ENCODE results near the gene GRM2.
"Not testable (repeated sequence)": the region's sequence is repeated elsewhere in the genome, so short reads cannot be mapped to it uniquely, and the experiment has no call there.

GRM2 gene

DNA sequence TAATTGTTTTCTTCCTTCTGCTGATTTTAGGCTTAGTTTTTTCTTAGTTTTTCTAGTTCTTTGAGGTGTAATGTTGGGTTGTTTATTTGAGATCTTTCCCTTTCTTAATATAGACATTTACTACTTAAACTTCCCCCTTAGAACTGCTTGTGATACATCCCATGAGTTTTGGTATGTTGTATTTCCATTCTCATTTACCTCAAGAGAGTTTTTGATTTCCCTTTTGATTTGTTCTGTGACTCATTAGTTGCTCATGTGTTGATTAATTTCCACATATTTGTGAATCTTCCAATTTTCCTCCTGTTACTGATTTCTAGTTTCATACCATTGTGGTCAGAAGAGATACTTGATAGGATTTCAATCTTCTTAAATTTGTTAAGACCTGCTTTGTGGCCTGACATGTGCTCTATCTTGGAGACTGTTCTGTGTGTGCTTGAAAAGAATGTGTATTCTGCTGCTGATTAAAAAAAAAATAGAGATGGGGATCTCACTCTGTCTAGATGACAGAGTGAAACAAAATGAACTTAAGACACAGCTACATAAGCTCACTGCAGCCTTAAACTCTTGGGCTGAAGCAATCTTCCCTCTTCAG, 22.3 kb downstream of the GRM2 start:
- DNase-seq: no peak
- no peaks in the 10 kb centered on the region for H3K9me3 ChIP-seq
- no peaks in the 10 kb centered on the region for H3K36me3 ChIP-seq
- no peaks in the 10 kb centered on the region for H3K27me3 ChIP-seq
- H3K4me3 ChIP-seq (ENCODE audit: low read depth, low read length): no peak overlapping the region
- H3K4me1 ChIP-seq: no peaks in the 10 kb centered on the region
- TF ChIP-seq, protein P1, sequence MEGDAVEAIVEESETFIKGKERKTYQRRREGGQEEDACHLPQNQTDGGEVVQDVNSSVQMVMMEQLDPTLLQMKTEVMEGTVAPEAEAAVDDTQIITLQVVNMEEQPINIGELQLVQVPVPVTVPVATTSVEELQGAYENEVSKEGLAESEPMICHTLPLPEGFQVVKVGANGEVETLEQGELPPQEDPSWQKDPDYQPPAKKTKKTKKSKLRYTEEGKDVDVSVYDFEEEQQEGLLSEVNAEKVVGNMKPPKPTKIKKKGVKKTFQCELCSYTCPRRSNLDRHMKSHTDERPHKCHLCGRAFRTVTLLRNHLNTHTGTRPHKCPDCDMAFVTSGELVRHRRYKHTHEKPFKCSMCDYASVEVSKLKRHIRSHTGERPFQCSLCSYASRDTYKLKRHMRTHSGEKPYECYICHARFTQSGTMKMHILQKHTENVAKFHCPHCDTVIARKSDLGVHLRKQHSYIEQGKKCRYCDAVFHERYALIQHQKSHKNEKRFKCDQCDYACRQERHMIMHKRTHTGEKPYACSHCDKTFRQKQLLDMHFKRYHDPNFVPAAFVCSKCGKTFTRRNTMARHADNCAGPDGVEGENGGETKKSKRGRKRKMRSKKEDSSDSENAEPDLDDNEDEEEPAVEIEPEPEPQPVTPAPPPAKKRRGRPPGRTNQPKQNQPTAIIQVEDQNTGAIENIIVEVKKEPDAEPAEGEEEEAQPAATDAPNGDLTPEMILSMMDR (IDR thresholded peaks at IDR 0.05; ENCODE audit: low read depth, low read length): no peak

DNA sequence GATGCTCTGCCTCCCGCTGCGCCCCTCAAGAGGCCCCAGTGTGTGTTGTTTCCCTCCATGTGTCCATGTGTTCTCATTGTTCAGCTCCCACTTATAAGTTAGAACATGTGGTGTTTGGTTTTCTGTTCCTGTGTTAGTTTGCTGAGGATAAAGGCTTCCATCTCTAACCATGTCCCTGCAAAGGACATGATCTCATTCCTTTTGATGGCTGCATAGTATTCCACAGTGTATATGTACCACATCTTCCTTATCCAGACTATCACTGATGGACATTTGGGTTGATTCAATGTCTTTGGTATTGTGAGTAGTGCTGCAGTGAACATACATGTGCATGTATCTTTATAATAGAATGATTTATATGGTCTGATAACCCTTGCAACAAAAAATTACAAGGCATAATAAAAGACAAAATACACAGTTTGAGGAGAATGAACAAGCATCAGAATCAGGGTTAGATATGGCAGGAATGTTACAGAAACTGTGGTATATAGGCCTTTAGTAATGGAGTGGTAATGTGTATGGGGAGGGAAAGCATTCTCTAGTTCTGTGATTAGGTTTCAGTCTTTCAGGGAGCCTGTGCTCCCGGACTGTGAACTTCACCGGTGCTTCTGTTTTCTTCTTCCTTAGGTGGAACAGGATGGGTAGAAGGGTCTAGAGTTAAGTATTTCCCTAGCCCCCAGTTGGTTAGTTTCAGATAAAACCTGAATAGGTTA, 27.1 kb downstream of the GRM2 start:
- Histone ChIP-seq H3K27me3 (peaks cover under 1% of the 10 kb centered on the region; the same call in 1 of the 2 replicates), H3K36me3 (no peaks in the 10 kb centered on the region), H3K9me3 (no peaks in the 10 kb centered on the region), H3K4me3 (ENCODE audit: low read depth, low read length) (no peak overlapping the region), H3K4me1 (no peaks in the 10 kb centered on the region)
- TF ChIP-seq, protein P1 (IDR thresholded peaks at IDR 0.05; ENCODE audit: low read depth, low read length): no peak
- no peak for DNase-seq

DNA sequence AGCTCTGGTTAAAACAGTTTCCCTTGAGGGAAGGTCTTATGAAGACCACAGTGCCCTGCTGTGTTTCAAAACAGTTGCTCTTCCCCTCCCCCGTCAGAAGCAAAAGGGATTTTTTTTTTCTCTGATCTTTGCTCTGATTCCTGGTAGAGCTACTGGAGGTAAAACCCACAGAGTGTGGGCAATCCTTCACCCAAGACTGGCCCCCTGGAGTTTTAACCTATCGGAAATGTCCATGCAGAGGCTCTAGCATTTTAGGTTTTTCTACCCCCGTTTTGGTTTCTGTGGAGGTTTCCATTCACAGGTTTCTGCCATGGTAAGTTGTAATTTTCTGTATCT, 27.7 kb downstream of the GRM2 start:
- no peak overlapping the region for H3K4me3 ChIP-seq (ENCODE audit: low read depth, low read length)
- H3K36me3 ChIP-seq: no peaks in the 10 kb centered on the region
- TF ChIP-seq, protein P1 (IDR thresholded peaks at IDR 0.05; ENCODE audit: low read depth, low read length): no peak
- no peaks in the 10 kb centered on the region for H3K9me3 ChIP-seq
- H3K27me3 ChIP-seq: peaks cover 4% of the 10 kb centered on the region; the same call in 1 of the 2 replicates
- no peak for DNase-seq
- no peaks in the 10 kb centered on the region for H3K4me1 ChIP-seq

DNA sequence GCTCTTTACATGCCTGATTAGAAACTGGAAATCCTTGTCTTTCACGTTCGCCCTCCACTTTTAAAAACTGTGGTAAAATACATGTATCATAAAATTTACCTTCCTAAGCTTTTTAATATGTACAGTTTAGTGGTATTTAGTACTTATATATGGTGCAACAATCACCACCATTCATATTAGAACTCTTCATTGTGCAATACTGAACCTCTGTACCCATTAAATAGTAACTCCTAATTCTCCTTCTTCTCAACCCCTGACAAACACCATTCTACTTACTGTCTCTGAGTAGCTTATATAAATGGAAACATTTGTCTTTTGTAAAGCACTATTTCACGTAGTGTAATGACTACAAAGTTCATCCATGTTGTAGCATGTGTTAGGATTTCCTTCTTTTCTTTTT, 28.2 kb downstream of the GRM2 start:
- Histone ChIP-seq H3K9me3 (no peaks in the 10 kb centered on the region), H3K4me1 (no peaks in the 10 kb centered on the region), H3K27me3 (peaks cover 4% of the 10 kb centered on the region; the same call in 1 of the 2 replicates), H3K36me3 (no peaks in the 10 kb centered on the region), H3K4me3 (ENCODE audit: low read depth, low read length) (no peak overlapping the region)
- no peak for DNase-seq
- TF ChIP-seq, protein P1 (IDR thresholded peaks at IDR 0.05; ENCODE audit: low read depth, low read length): no peak

DNA sequence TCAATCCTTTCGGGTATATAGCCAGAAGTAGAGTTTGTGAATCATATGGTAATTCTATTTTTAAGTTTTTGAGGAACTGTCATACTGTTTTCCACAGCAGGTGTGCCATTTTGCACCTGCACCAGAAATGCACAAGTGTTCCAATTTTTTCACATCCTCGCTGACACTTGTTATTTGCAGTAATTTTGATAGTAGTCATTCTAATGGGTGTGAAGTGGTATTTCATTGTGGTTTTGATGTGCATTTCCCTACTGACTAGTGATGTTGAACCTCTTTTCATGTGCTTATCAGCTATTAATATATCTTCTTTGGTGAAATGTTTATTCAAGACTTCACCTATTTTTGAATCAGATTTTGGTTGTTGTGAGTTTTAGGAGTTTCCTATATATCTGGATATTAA, 29.1 kb downstream of the GRM2 start:
- Histone ChIP-seq H3K4me3 (ENCODE audit: low read depth, low read length) (no peak overlapping the region), H3K36me3 (no peaks in the 10 kb centered on the region), H3K27me3 (peaks cover 4% of the 10 kb centered on the region; the same call in 1 of the 2 replicates), H3K4me1 (no peaks in the 10 kb centered on the region), H3K9me3 (no peaks in the 10 kb centered on the region)
- no peak for DNase-seq
- TF ChIP-seq, protein P1 (IDR thresholded peaks at IDR 0.05; ENCODE audit: low read depth, low read length): no peak

DNA sequence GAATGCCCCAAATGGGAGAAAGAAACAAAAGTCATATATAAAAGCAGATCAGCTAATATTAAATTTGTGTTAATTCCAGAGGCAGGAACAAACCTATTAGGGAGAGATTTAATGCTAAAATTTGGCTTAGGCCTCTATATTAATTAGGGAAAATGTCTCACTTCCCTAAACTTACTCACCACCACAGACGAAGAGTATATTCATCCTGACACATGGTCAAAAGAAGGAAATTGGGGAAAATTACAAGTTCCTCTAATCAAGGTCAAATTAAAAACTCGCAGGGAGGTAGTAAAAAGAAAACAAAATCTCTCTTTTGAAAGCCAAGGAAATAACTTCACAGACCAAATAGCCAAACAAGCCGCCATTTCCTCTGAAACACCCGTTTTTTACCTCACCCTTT, 32.2 kb downstream of the GRM2 start:
- Histone ChIP-seq H3K4me3 (ENCODE audit: low read depth, low read length) (no peak overlapping the region), H3K27me3 (peaks cover 4% of the 10 kb centered on the region; the same call in 1 of the 2 replicates), H3K9me3 (no peaks in the 10 kb centered on the region), H3K36me3 (no peaks in the 10 kb centered on the region), H3K4me1 (no peaks in the 10 kb centered on the region)
- no peak for DNase-seq
- TF ChIP-seq, protein P1 (IDR thresholded peaks at IDR 0.05; ENCODE audit: low read depth, low read length): no peak

DNA sequence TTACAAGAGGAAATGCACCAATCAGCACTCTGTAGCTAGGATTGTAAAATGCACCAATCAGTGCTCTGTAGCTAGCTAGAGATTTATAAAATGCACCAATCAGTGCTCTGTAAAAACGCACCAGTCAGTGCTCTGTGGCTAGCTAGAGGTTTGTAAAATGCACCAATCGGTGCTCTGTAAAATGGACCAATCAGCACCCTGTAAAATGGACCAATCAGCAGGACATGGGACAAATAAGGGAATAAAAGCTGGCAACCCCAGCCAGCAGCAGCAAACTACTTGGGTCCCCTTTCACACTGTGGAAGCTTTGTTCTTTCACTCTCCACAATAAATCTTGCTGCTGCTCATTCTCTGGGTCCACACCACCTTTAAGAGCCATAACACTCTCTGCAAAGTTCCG, 35.5 kb downstream of the GRM2 start:
- not testable (repeated sequence) for H3K4me1 ChIP-seq; H3K4me3 ChIP-seq (ENCODE audit: low read depth, low read length); H3K9me3 ChIP-seq

DNA sequence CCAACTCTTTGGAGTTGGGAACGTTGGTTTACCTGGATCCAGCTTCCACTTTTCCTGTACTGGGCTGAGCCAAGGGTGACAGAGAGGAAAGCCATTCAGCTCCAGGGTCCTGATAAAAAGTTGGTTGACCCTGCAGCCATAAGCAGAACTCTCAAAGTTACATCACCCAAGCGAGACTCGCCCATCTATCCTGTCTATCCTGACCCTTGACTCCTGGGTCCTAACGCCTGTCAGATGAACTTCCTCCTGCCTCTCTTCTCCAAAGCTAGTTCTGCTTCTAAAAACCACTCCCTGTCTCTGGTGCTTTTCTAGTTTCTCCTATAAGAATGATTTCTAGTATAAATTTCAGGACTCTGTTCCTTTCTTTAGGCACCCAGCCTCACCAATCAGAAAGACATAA, 36.1 kb downstream of the GRM2 start:
- not testable (repeated sequence) for H3K4me1 ChIP-seq; H3K27me3 ChIP-seq; DNase-seq; H3K4me3 ChIP-seq (ENCODE audit: low read depth, low read length); H3K9me3 ChIP-seq; H3K36me3 ChIP-seq

More for the DNA sequence above, 35.5 kb downstream of the GRM2 start:
- H3K36me3 ChIP-seq, H3K27me3 ChIP-seq, DNase-seq: not testable (repeated sequence)

All from BE2C (cell line).